ENCODE data around the gene TFDP2.

Gene TFDP2

DNA sequence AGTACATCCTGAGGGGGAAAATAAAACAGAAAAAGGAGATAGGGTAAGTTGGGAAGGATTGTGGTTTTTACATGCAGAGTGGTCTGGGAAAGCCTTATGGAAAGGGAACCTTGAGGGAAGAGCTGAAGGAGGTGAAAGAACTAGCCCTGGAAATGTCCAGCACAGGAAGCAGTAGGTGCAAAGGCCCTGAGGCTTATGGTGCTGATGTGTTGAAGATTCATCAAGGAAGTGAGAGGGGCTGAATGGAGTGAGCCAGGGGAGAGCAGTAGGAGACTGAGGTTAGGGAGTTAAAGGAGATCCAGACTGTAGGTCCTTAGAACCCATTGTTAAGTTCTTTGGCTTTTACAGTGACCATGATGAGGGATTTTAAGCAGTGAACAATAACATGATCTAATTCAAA is 239.9 kb downstream of the TFDP2 start:
- in situ Hi-C loops (cut with HindIII; ENCODE audit: low pct_unique_long_range_greater_than_20kb, low sequenced_read_pairs): no loop called here
- no peak for TF ChIP-seq JUND (IDR thresholded peaks at IDR 0.05; ENCODE audit: low read depth)
- no peak for DNase-seq (ENCODE audit: low read depth in 1 of 2, low spot score in 1 of 2)

DNA sequence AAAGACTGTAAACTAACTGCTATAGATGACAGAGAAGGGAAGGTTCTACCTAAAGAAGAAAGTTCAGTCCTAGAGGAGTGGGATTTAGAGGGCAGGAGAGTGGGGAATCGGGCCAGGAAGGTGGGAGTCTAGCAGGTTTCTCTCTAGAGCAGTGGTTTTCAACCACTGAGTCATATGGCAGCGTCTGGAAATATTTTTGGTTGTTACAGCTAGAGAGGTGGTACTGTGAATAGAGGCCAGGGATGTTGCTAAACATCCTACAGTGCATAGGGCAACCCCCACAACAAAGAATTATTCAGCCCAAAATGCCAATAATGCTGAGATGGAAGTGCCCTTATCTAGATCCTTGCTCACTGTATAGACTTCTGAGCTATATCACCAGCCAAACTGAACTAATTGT is 244.2 kb downstream of the TFDP2 start:
- no peak for DNase-seq (ENCODE audit: low read depth in 1 of 2, low spot score in 1 of 2)
- TF ChIP-seq JUND (IDR thresholded peaks at IDR 0.05; ENCODE audit: low read depth): no peak
- in situ Hi-C loops (cut with HindIII; ENCODE audit: low pct_unique_long_range_greater_than_20kb, low sequenced_read_pairs): no loop called here

GRCh38 chr3:141904203-141904602 is 245.1 kb downstream of the TFDP2 start:
- no peak for DNase-seq (ENCODE audit: low read depth in 1 of 2, low spot score in 1 of 2)
- in situ Hi-C loops (cut with HindIII; ENCODE audit: low pct_unique_long_range_greater_than_20kb, low sequenced_read_pairs): no loop called here
- no peak for TF ChIP-seq JUND (IDR thresholded peaks at IDR 0.05; ENCODE audit: low read depth)

DNA sequence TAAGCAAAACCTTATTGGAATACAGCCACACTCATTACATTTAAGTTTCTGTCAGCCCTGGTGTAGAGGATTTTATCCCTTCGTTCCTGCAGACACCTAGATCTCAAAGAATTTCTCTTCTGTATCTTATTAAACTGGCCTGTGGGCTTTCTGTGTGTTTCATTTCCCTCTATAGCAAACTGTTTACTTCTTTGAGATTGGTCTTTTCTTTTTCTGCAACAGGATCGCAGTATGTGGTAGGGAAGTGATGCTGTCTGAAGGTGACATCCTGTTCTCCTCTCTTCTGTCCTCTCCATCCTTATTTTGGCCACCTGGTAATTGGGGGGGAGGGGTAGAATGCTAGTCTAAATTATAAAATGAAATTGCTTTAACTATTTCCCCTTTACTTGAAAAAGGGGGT is 247.4 kb downstream of the TFDP2 start:
- in situ Hi-C loops (cut with HindIII; ENCODE audit: low pct_unique_long_range_greater_than_20kb, low sequenced_read_pairs): no loop called here
- DNase-seq (ENCODE audit: low read depth in 1 of 2, low spot score in 1 of 2): no peak
- TF ChIP-seq JUND (IDR thresholded peaks at IDR 0.05; ENCODE audit: low read depth): no peak

DNA sequence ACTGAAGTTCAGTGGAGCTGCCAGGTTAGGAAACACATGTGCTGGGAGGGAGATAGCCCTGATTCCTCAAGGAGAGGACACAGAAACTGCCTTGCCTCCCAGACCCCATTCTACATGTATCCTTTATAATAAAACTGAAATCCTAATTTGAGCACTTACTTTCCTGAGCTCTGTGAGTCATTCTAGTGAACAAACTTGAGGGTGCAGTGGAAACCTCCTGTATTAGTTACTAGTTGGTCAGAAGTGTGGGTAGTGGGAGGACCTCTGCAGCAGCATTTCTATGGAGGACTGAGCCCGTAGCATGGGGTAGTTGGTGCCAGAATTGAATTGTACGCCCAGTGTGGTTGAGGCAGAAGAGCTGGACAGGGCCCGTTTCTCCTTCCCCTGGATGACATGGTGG is 249.0 kb downstream of the TFDP2 start:
- no peak for TF ChIP-seq JUND (IDR thresholded peaks at IDR 0.05; ENCODE audit: low read depth)
- DNase-seq (ENCODE audit: low read depth in 1 of 2, low spot score in 1 of 2): no peak
- in situ Hi-C loops (cut with HindIII; ENCODE audit: low pct_unique_long_range_greater_than_20kb, low sequenced_read_pairs): no loop called here

DNA sequence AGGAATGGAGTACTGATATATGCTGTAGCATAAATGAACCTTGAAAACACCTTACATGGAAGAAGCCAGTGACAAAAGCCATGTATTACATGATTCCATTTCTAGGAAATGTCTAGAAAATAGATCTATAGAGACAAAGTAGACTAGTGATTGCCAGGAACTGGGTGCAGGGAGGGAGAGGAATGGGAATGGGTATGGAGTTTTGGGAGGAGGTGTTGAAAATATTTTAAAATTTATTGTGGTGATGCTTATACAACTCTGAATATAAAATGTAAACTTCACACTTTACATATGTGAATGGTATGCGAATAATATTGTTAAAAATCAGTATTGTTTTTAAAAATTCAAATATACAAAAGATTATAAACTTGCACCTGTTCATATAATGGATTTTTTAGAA is 250.4 kb downstream of the TFDP2 start:
- no peak for TF ChIP-seq JUND (IDR thresholded peaks at IDR 0.05; ENCODE audit: low read depth)
- DNase-seq (ENCODE audit: low read depth in 1 of 2, low spot score in 1 of 2): no peak
- in situ Hi-C loops (cut with HindIII; ENCODE audit: low pct_unique_long_range_greater_than_20kb, low sequenced_read_pairs): no loop called here

- in situ Hi-C loops (cut with HindIII; ENCODE audit: low pct_unique_long_range_greater_than_20kb, low sequenced_read_pairs): no loop called here
- no peak for DNase-seq (ENCODE audit: low read depth in 1 of 2, low spot score in 1 of 2)
- TF ChIP-seq JUND (IDR thresholded peaks at IDR 0.05; ENCODE audit: low read depth): no peak
These were observed 253.6 kb downstream of the TFDP2 start for GRCh38 chr3:141895731-141896130.

- no peak for TF ChIP-seq JUND (IDR thresholded peaks at IDR 0.05; ENCODE audit: low read depth)
- peak in 1 of 2 experiments; percentile 46 for DNase-seq (ENCODE audit: low read depth in 1 of 2, low spot score in 1 of 2)
- in situ Hi-C loops (cut with HindIII; ENCODE audit: low pct_unique_long_range_greater_than_20kb, low sequenced_read_pairs): no loop called here
These were observed 254.7 kb downstream of the TFDP2 start for GRCh38 chr3:141894524-141895176.

Data from T47D (cell line).